Calu3 (cell line): ENCODE results near the gene EPB41L3. TPM values are rescaled to one million over a fixed set of nuclear protein-coding genes. Genes with fewer than 3 reads are reported as not detected.

Experiments
- BruUV-seq: library from RNA; stranded (reverse); fragments of 400-500 nt; replicated peaks from 2 replicates; lab custom pipeline; 2021; lab: Mats Ljungman, UMichigan
- CTCF ChIA-PET: fragments of 300-600 bp; sonication (Branson Sonifier 250); formaldehyde crosslinking; loops from one replicate; lab custom pipeline; 2022; ENCODE audit warnings: antibody characterized with exemption; lab: Charles Lee
- DNase-seq: peaks from one replicate; pipeline ENCODE4 v3.0.0; 2022
- H3K27ac Mint-ChIP-seq: one replicate; pipeline ENCODE4 v1.8.0; 2022; ENCODE audit warnings: mixed read lengths; ENCODE audit not compliant: unreplicated experiment
- H3K27me3 Mint-ChIP-seq: one replicate; pipeline ENCODE4 v1.8.0; 2022; ENCODE audit warnings: mixed read lengths; ENCODE audit not compliant: unreplicated experiment
- H3K36me3 Mint-ChIP-seq: one replicate; pipeline ENCODE4 v1.8.0; 2022; ENCODE audit warnings: mild to moderate bottlenecking, moderate library complexity, mixed read lengths; ENCODE audit not compliant: insufficient read depth, unreplicated experiment
- H3K4me1 Mint-ChIP-seq: one replicate; pipeline ENCODE4 v1.8.0; 2022; ENCODE audit warnings: mild to moderate bottlenecking, low read depth, mixed read lengths; ENCODE audit not compliant: unreplicated experiment
- H3K4me3 Mint-ChIP-seq: one replicate; pipeline ENCODE4 v1.8.0; 2022; ENCODE audit warnings: mild to moderate bottlenecking, low read depth, moderate library complexity, mixed read lengths; ENCODE audit not compliant: unreplicated experiment
- H3K9me3 Mint-ChIP-seq: one replicate; pipeline ENCODE4 v1.8.0; 2022; ENCODE audit warnings: low read depth, mixed read lengths; ENCODE audit not compliant: unreplicated experiment
- intact Hi-C: fragments of 100-400 bp; cut with micrococcal nuclease; formaldehyde crosslinking; loops from one replicate; pipeline ENCODE4 v1.10.0; 2022; ENCODE audit not compliant: unreplicated experiment
- total RNA-seq: library from RNA; stranded (reverse); gene quantifications from 2 replicates; pipeline ENCODE4 v1.2.3, GENCODE V29; 2022
- TF ChIP-seq, protein P1 (sequence below): fragments of 200-600 bp; IDR thresholded peaks from one replicate; pipeline ENCODE4 v1.8.0; 2022; ENCODE audit warnings: antibody characterized with exemption; ENCODE audit not compliant: unreplicated experiment

The EPB41L3 gene
- total RNA-seq, 1 experiment from 2014 or later = not detected

DNA sequence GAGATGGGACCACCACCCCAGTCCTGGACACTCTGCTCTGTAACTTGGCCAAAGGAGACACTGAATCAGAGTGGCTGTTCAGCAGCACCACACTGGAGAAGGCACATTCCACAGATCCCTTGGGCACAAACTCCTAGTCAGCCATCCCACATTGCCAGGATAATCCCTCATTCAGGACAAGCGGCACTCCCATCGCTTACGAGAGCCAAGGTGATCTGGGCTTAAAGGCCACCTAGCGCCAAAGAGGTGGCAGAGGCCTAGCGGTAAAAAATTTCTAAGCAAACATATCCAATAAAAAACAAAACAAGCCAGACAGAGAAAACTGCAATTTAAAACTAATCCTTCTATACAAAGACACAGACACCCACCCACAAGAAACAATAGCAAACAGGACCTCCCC is 62.2 kb downstream of the EPB41L3 start:
- no TSS peak for BruUV-seq
- CTCF ChIA-PET = no interaction called here
- no peak for DNase-seq
- Mint-ChIP-seq H3K27ac (no peak overlapping the region), H3K4me3 (no peak overlapping the region), H3K36me3 (no peaks in the 10 kb centered on the region), H3K4me1 (no peaks in the 10 kb centered on the region), H3K27me3 (no peaks in the 10 kb centered on the region), H3K9me3 (peaks cover 14% of the 10 kb centered on the region)
- intact Hi-C loops = no loop called here
- TF ChIP-seq, protein P1, sequence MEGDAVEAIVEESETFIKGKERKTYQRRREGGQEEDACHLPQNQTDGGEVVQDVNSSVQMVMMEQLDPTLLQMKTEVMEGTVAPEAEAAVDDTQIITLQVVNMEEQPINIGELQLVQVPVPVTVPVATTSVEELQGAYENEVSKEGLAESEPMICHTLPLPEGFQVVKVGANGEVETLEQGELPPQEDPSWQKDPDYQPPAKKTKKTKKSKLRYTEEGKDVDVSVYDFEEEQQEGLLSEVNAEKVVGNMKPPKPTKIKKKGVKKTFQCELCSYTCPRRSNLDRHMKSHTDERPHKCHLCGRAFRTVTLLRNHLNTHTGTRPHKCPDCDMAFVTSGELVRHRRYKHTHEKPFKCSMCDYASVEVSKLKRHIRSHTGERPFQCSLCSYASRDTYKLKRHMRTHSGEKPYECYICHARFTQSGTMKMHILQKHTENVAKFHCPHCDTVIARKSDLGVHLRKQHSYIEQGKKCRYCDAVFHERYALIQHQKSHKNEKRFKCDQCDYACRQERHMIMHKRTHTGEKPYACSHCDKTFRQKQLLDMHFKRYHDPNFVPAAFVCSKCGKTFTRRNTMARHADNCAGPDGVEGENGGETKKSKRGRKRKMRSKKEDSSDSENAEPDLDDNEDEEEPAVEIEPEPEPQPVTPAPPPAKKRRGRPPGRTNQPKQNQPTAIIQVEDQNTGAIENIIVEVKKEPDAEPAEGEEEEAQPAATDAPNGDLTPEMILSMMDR = no peak

DNA sequence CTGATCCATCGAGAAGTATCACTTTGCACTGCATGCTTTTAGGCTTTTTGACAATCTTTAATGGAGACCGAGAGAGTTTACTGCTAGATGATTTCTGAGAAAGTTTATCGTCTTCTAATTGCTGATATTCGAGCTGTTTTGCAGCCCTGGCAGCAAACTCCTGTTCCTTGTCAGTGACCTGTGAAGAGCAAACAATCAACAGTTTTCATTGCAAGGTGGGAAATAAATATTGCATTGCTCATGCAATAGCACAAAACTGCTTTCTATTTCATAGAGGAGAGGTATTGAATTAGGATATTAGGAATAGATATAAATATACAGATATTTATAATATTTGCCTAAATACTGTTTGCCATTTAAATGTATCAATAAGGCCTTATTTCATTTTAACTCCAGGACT is 65.5 kb downstream of the EPB41L3 start:
- CTCF ChIA-PET = no interaction called here
- no TSS peak for BruUV-seq
- Mint-ChIP-seq H3K36me3 (no peaks in the 10 kb centered on the region), H3K27ac (no peak overlapping the region), H3K9me3 (peaks cover 12% of the 10 kb centered on the region), H3K27me3 (no peaks in the 10 kb centered on the region), H3K4me3 (no peak overlapping the region), H3K4me1 (no peaks in the 10 kb centered on the region)
- DNase-seq = no peak
- TF ChIP-seq, protein P1 = no peak
- intact Hi-C loops = no loop called here

DNA sequence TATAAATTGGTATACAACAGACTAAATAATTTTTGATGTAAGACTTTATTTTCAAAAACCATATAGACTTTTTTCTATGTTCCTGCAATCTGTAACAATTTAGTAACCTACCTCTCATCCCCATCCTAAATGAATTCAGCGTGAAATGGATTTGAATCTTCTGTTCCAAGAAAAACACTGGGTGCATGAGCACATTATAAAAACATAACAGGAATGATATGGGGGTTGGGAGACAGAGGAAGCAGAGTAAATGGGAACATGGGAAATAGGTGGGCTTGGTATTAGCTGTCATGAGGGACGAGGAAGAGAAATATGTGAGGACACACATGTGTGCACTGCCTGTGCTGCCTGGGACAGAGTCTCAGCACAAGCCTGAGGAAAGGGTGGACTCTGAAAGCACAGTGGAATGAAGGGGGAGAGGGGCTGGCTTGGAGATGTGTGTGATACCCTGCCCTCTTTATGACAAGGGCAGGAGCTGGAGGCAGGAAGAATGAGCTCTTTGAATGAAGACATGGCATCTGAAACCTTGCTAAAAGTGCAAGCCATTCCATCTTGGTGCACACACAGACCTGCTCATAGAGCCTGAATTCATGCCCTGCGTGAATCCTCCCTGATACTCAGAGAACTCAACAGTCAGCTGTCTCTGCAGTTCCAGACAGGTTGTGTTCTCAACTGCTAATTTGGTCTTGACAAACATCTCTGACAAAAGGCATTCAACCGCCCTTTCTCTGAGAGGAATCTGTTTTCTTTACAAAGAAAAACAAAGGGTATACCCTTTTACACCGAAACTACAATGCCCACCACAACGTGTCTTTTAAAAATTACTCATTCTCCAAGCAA is 66.6 kb downstream of the EPB41L3 start:
- Mint-ChIP-seq H3K27ac (no peak overlapping the region), H3K9me3 (peaks cover 9% of the 10 kb centered on the region), H3K4me1 (no peaks in the 10 kb centered on the region)

DNA sequence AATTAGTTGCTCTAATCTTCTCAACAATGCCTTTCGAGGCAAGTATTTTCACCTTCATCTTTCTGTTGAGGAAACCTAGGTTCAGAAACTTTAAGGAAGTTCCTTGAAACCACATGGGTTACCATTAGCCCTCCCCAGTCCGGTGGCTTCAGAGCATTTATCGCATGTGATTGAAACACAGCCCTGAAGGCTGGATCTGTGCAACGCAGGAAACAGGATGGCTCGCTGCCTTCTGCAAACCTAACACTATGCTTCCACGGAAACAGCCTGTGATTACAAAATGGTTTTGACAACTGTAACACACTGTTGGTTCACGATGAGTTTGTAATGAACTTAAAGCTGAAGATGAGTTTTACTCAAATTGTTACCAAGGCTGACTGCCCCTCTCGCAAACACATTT is 68.5 kb downstream of the EPB41L3 start:
- H3K4me1 Mint-ChIP-seq = no peaks in the 10 kb centered on the region
- no peak overlapping the region for H3K27ac Mint-ChIP-seq
- no peaks in the 10 kb centered on the region for H3K27me3 Mint-ChIP-seq
- no peak for DNase-seq
- CTCF ChIA-PET = no interaction called here
- no TSS peak for BruUV-seq
- peaks cover 6% of the 10 kb centered on the region for H3K9me3 Mint-ChIP-seq
- H3K36me3 Mint-ChIP-seq = no peaks in the 10 kb centered on the region
- no peak overlapping the region for H3K4me3 Mint-ChIP-seq
- intact Hi-C loops = no loop called here
- TF ChIP-seq, protein P1 = no peak

More for the DNA sequence above, 66.6 kb downstream of the EPB41L3 start:
- BruUV-seq = no TSS peak
- H3K36me3 Mint-ChIP-seq = no peaks in the 10 kb centered on the region
- DNase-seq = no peak
- TF ChIP-seq, protein P1 = no peak
- no peak overlapping the region for H3K4me3 Mint-ChIP-seq
- CTCF ChIA-PET = no interaction called here
- H3K27me3 Mint-ChIP-seq = no peaks in the 10 kb centered on the region
- intact Hi-C loops = no loop called here
